GM12873 (cell line): ENCODE data around the gene EGLN2.

Experiments used
- CTCF ChIP-seq: IDR thresholded peaks from 2 replicates; pipeline ENCODE4 v1.5.1; 2012; ENCODE audit warnings: low read depth, mild to moderate bottlenecking, moderate library complexity, low read length, control low read depth; ENCODE audit not compliant: insufficient read depth; ENCODE audit errors: missing control alignments

Gene EGLN2

GRCh38 chr19:40768869-40769268 is 30.1 kb upstream of the EGLN2 start:
- TF ChIP-seq CTCF: no peak

GRCh38 chr19:40774916-40775631 is 23.9 kb upstream of the EGLN2 start, which contains the start of gene MIA:
Gene MIA, plus strand, starts transcription at chr19:40775521. Its CDS starts 22 bp downstream, at chr19:40775543.
- TF ChIP-seq CTCF: no peak

- no peak for TF ChIP-seq CTCF
Measured at GRCh38 chr19:40775632-40776022, 23.4 kb upstream of the EGLN2 start.

- no peak for TF ChIP-seq CTCF
Measured at GRCh38 chr19:40776364-40776763, 22.6 kb upstream of the EGLN2 start.

GRCh38 chr19:40776932-40777644 is 21.9 kb upstream of the EGLN2 start:
- no peak for TF ChIP-seq CTCF

GRCh38 chr19:40777645-40777936 is 21.4 kb upstream of the EGLN2 start:
- no peak for TF ChIP-seq CTCF

- no peak for TF ChIP-seq CTCF
Measured at GRCh38 chr19:40777937-40778705, 20.9 kb upstream of the EGLN2 start, which contains the start of gene RAB4B. Gene RAB4B, plus strand, starts transcription at chr19:40778247. Its CDS starts 129 bp downstream, at chr19:40778376.
